H9 (cell line): ENCODE measurements around the gene TRERF1. TPM values are rescaled to one million over a fixed set of nuclear protein-coding genes. Genes with fewer than 3 reads are reported as not detected.
A peak's percentile ranks its signal among the peaks of the same experiment; 100 is the strongest.

Experiments
- DNase-seq: peaks from one replicate; pipeline ENCODE4 v3.0.0-alpha.2; 2017
- H2AFZ ChIP-seq: one replicate; pipeline ENCODE4 v1.6.1; 2013; ENCODE audit warnings: mild to moderate bottlenecking, low read length, control low read depth, moderate library complexity
- H2AK5ac ChIP-seq: 2 replicates; pipeline ENCODE4 v1.6.1; 2013; ENCODE audit warnings: low read length, control low read depth, mixed read lengths; ENCODE audit not compliant: insufficient read length
- H2BK120ac ChIP-seq: one replicate; pipeline ENCODE4 v1.6.1; 2013; ENCODE audit warnings: low read depth, mild to moderate bottlenecking, low read length, control low read depth, inconsistent platforms; ENCODE audit not compliant: poor library complexity, severe bottlenecking
- H2BK12ac ChIP-seq: 2 replicates; pipeline ENCODE4 v1.6.1; 2013; ENCODE audit warnings: low read length, control low read depth, mixed read lengths, low read depth; ENCODE audit not compliant: insufficient read length
- H2BK15ac ChIP-seq: 2 replicates; pipeline ENCODE4 v1.6.1; 2013; ENCODE audit warnings: low read depth, low read length, control low read depth
- H2BK20ac ChIP-seq: one replicate; pipeline ENCODE4 v1.6.1; 2013; ENCODE audit warnings: low read depth, mild to moderate bottlenecking, low read length, control low read depth, inconsistent platforms; ENCODE audit not compliant: poor library complexity, severe bottlenecking
- H2BK5ac ChIP-seq: 2 replicates; pipeline ENCODE4 v1.6.1; 2013; ENCODE audit warnings: low read length, control low read depth, mixed read lengths; ENCODE audit not compliant: insufficient read length
- H3K14ac ChIP-seq: 2 replicates; pipeline ENCODE4 v1.6.1; 2013; ENCODE audit warnings: low read length, control low read depth; ENCODE audit not compliant: insufficient read depth
- H3K18ac ChIP-seq: 2 replicates; pipeline ENCODE4 v1.6.1; 2013; ENCODE audit warnings: low read depth, mild to moderate bottlenecking, mixed read lengths, low read length, control low read depth; ENCODE audit not compliant: insufficient read length
- H3K23ac ChIP-seq: 2 replicates; pipeline ENCODE4 v1.6.1; 2013; ENCODE audit warnings: low read length, control low read depth, mixed read lengths, low read depth; ENCODE audit not compliant: insufficient read length
- H3K23me2 ChIP-seq: 2 replicates; pipeline ENCODE4 v1.6.1; 2013; ENCODE audit warnings: low read depth, mild to moderate bottlenecking, mixed read lengths, low read length, control low read depth; ENCODE audit not compliant: insufficient read length, poor library complexity, severe bottlenecking
- H3K27ac ChIP-seq: 2 replicates; pipeline ENCODE4 v1.5.1; 2013; ENCODE audit warnings: low read length, control low read depth, mixed read lengths, low read depth; ENCODE audit not compliant: insufficient read length
- H3K27me3 ChIP-seq: 2 replicates; pipeline ENCODE4 v1.6.1; 2013; ENCODE audit warnings: low read length, control low read depth, inconsistent platforms; ENCODE audit not compliant: insufficient read depth
- H3K4ac ChIP-seq: 2 replicates; pipeline ENCODE4 v1.6.1; 2013; ENCODE audit warnings: low read depth, mild to moderate bottlenecking, control low read depth, inconsistent platforms, low read length, moderate library complexity
- H3K4me1 ChIP-seq: 2 replicates; pipeline ENCODE4 v1.6.1; 2013; ENCODE audit warnings: low read length, control low read depth, inconsistent platforms; ENCODE audit not compliant: insufficient read depth
- H3K4me2 ChIP-seq: 2 replicates; pipeline ENCODE4 v1.6.1; 2013; ENCODE audit warnings: low read length, control low read depth, mixed read lengths; ENCODE audit not compliant: insufficient read length, insufficient read depth
- H3K56ac ChIP-seq: 2 replicates; pipeline ENCODE4 v1.6.1; 2013; ENCODE audit warnings: low read depth, mild to moderate bottlenecking, mixed read lengths, low read length, control low read depth; ENCODE audit not compliant: insufficient read length
- H3K79me1 ChIP-seq: 2 replicates; pipeline ENCODE4 v1.6.1; 2013; ENCODE audit warnings: low read depth, mild to moderate bottlenecking, moderate library complexity, low read length, control low read depth, inconsistent platforms; ENCODE audit not compliant: insufficient read depth, poor library complexity, severe bottlenecking
- H3K79me2 ChIP-seq: 2 replicates; pipeline ENCODE4 v1.6.1; 2013; ENCODE audit warnings: low read length, control low read depth, inconsistent platforms; ENCODE audit not compliant: insufficient read depth
- H3K9ac ChIP-seq: 2 replicates; pipeline ENCODE4 v1.6.1; 2013; ENCODE audit warnings: low read length, control low read depth, mixed read lengths; ENCODE audit not compliant: insufficient read length; ENCODE audit errors: extremely low read depth
- H3K9me3 ChIP-seq: one replicate; pipeline ENCODE4 v1.6.1; 2013; ENCODE audit warnings: low read depth, low read length, inconsistent platforms; ENCODE audit not compliant: control insufficient read depth
- H3T11ph ChIP-seq: one replicate; pipeline ENCODE4 v1.6.1; 2013; ENCODE audit warnings: mild to moderate bottlenecking, low read length, control low read depth, inconsistent platforms
- H4K20me1 ChIP-seq: one replicate; pipeline ENCODE4 v1.6.1; 2013; ENCODE audit not compliant: control insufficient read depth, insufficient read length, insufficient read depth
- H4K5ac ChIP-seq: 2 replicates; pipeline ENCODE4 v1.6.1; 2013; ENCODE audit warnings: low read depth, mild to moderate bottlenecking, mixed read lengths, low read length, control low read depth; ENCODE audit not compliant: insufficient read length
- H4K8ac ChIP-seq: replicated peaks from 2 replicates; pipeline ENCODE4 v1.6.1; 2013; ENCODE audit warnings: low read length, control low read depth, mixed read lengths, low read depth; ENCODE audit not compliant: insufficient read length
- H4K91ac ChIP-seq: 2 replicates; pipeline ENCODE4 v1.6.1; 2013; ENCODE audit warnings: low read depth, mild to moderate bottlenecking, moderate library complexity, mixed read lengths, low read length, control low read depth; ENCODE audit not compliant: insufficient read length
- H3K27ac Mint-ChIP-seq, 3 experiments: 2 replicates in 2 of 3; 3 replicates in 1 of 3; pipeline ENCODE4 v1.8.0; 2020 to 2021; ENCODE audit warnings: mixed read lengths in 3 of 3, mild to moderate bottlenecking in 1 of 3, moderate library complexity in 1 of 3
- H3K27me3 Mint-ChIP-seq: 2 replicates; pipeline ENCODE4 v1.8.0; 2021; ENCODE audit warnings: low read depth, mild to moderate bottlenecking, moderate library complexity, mixed read lengths
- H3K36me3 Mint-ChIP-seq, 3 experiments: 2 replicates in 2 of 3; 3 replicates in 1 of 3; pipeline ENCODE4 v1.8.0; 2020 to 2021; ENCODE audit warnings: low read depth in 3 of 3, mixed read lengths in 3 of 3; ENCODE audit not compliant: insufficient read depth in 1 of 3
- H3K4me1 Mint-ChIP-seq, 2 experiments: 2 replicates each; pipeline ENCODE4 v1.8.0; 2020; ENCODE audit warnings: mixed read lengths in 2 of 2
- H3K4me3 Mint-ChIP-seq, 2 experiments: 2 replicates in 1 of 2; 3 replicates in 1 of 2; pipeline ENCODE4 v1.8.0; 2020 to 2021; ENCODE audit warnings: mild to moderate bottlenecking in 2 of 2, mixed read lengths in 2 of 2, moderate library complexity in 1 of 2
- H3K9me3 Mint-ChIP-seq, 2 experiments: 2 replicates in 1 of 2; 3 replicates in 1 of 2; pipeline ENCODE4 v1.8.0; 2020; ENCODE audit warnings: mild to moderate bottlenecking in 2 of 2, mixed read lengths in 2 of 2, moderate library complexity in 1 of 2
- CTCF ChIP-seq: fragments of 200-600 bp; sonication (generic); conservative IDR thresholded peaks from 3 replicates; pipeline ENCODE4 v1.8.0; 2021; ENCODE audit warnings: antibody characterized with exemption, mild to moderate bottlenecking
- WGBS: extraction: QIAGEN DNeasy Blood & Tissue Kit; methylation state at CpG from one replicate; pipeline ENCODE4 v1.1.7; 2013; ENCODE audit warnings: missing lambda C conversion rate, low lambda C conversion rate, mixed read lengths; ENCODE audit not compliant: insufficient read length; ENCODE audit errors: extremely low coverage; 5-methylcytosine and 5-hydroxymethylcytosine counted together
- total RNA-seq: library from RNA; stranded (reverse); gene quantifications from 2 replicates; pipeline ENCODE4 v1.2.1, GENCODE V29; 2021

The TRERF1 gene
- total RNA-seq, 1 experiment from 2014 or later = 19.7 TPM

- Histone ChIP-seq H3K27ac (no peak overlapping the region), H2BK120ac (no peak overlapping the region), H2BK20ac (no peak overlapping the region), H3K9me3 (no peaks in the 10 kb centered on the region), H2BK5ac (no peak overlapping the region), H3T11ph (no peak overlapping the region), H4K20me1 (no peaks in the 10 kb centered on the region), H3K79me1 (no peaks in the 10 kb centered on the region), H4K5ac (no peak overlapping the region), H3K4me1 (no peaks in the 10 kb centered on the region), H3K56ac (no peak overlapping the region), H3K23ac (no peak overlapping the region), H4K8ac (no peak overlapping the region), H2BK15ac (no peak overlapping the region), H3K4me2 (no peak overlapping the region), H3K14ac (no peak overlapping the region), H3K9ac (no peak overlapping the region), H3K27me3 (no peaks in the 10 kb centered on the region), H2AFZ (no peak overlapping the region), H2BK12ac (no peak overlapping the region), H4K91ac (no peak overlapping the region), H3K4ac (no peak overlapping the region), H3K23me2 (no peaks in the 10 kb centered on the region), H3K79me2 (no peaks in the 10 kb centered on the region), H3K18ac (no peak overlapping the region), H2AK5ac (no peak overlapping the region)
- Mint-ChIP-seq H3K27me3 (no peaks in the 10 kb centered on the region), H3K4me1 (peaks cover 4 to 7% of the 10 kb centered on the region in 2 experiments), H3K4me3 (no peak overlapping the region), H3K27ac (peak overlapping the region in 1 of 3 experiments; percentile 33; a peak in 1 of 7 replicates), H3K9me3 (no peaks in the 10 kb centered on the region), H3K36me3 (peaks cover 2 to 10% (median 8%) of the 10 kb centered on the region in 3 experiments; a peak in 4 of 7 replicates)
- DNase-seq = no peak
- TF ChIP-seq CTCF = no peak
- no CpG with 5 or more reads among the region's 1 CpG for WGBS
These were observed 251.7 kb downstream of the TRERF1 start for GRCh38 chr6:42200035-42200434.
